ENCODE measurements around the gene PLCL2.

Gene PLCL2

GRCh38 chr3:16987141-16987540 is 102.4 kb downstream of the PLCL2 start:
- Histone ChIP-seq H3K9me3 (ENCODE audit: low read length) (no peaks in the 10 kb centered on the region), H3K9ac (ENCODE audit: low read length) (no peak overlapping the region), H3K36me3 (ENCODE audit: insufficient read depth, low read length) (no peaks in the 10 kb centered on the region), H3K27me3 (ENCODE audit: control insufficient read depth in 1 of 2, insufficient read depth in 2 of 2, low read length in 2 of 2) (no peaks in the 10 kb centered on the region), H3K27ac (ENCODE audit: low read depth, low read length) (no peak overlapping the region), H3K4me1 (ENCODE audit: insufficient read depth, low read length) (no peaks in the 10 kb centered on the region), H3K4me3 (ENCODE audit: low read depth in 1 of 2, low read length in 2 of 2) (no peak overlapping the region)

- Histone ChIP-seq H3K9me3 (ENCODE audit: low read length) (no peaks in the 10 kb centered on the region), H3K4me3 (ENCODE audit: low read depth in 1 of 2, low read length in 2 of 2) (no peak overlapping the region), H3K27ac (ENCODE audit: low read depth, low read length) (no peak overlapping the region), H3K4me1 (ENCODE audit: insufficient read depth, low read length) (no peaks in the 10 kb centered on the region), H3K9ac (ENCODE audit: low read length) (no peak overlapping the region), H3K36me3 (ENCODE audit: insufficient read depth, low read length) (no peaks in the 10 kb centered on the region), H3K27me3 (ENCODE audit: control insufficient read depth in 1 of 2, insufficient read depth in 2 of 2, low read length in 2 of 2) (no peaks in the 10 kb centered on the region)
Measured at GRCh38 chr3:16990163-16990562, 105.4 kb downstream of the PLCL2 start.

GRCh38 chr3:16992198-16992597 is 107.4 kb downstream of the PLCL2 start:
- no peak overlapping the region for H3K27ac ChIP-seq (ENCODE audit: low read depth, low read length)
- H3K9ac ChIP-seq (ENCODE audit: low read length), result no peak overlapping the region
- no peaks in the 10 kb centered on the region for H3K36me3 ChIP-seq (ENCODE audit: insufficient read depth, low read length)
- H3K4me3 ChIP-seq (ENCODE audit: low read depth in 1 of 2, low read length in 2 of 2), result no peak overlapping the region
- no peaks in the 10 kb centered on the region for H3K4me1 ChIP-seq (ENCODE audit: insufficient read depth, low read length)
- H3K9me3 ChIP-seq (ENCODE audit: low read length), result no peaks in the 10 kb centered on the region
- no peaks in the 10 kb centered on the region for H3K27me3 ChIP-seq (ENCODE audit: control insufficient read depth in 1 of 2, insufficient read depth in 2 of 2, low read length in 2 of 2)

GRCh38 chr3:16993227-16993626 is 108.5 kb downstream of the PLCL2 start:
- Histone ChIP-seq H3K4me3 (ENCODE audit: low read depth in 1 of 2, low read length in 2 of 2) (no peak overlapping the region), H3K27ac (ENCODE audit: low read depth, low read length) (no peak overlapping the region), H3K9ac (ENCODE audit: low read length) (no peak overlapping the region), H3K27me3 (ENCODE audit: control insufficient read depth in 1 of 2, insufficient read depth in 2 of 2, low read length in 2 of 2) (no peaks in the 10 kb centered on the region), H3K4me1 (ENCODE audit: insufficient read depth, low read length) (no peaks in the 10 kb centered on the region), H3K9me3 (ENCODE audit: low read length) (no peaks in the 10 kb centered on the region), H3K36me3 (ENCODE audit: insufficient read depth, low read length) (no peaks in the 10 kb centered on the region)

GRCh38 chr3:16994854-16995525 is 110.2 kb downstream of the PLCL2 start:
- no peaks in the 10 kb centered on the region for H3K36me3 ChIP-seq (ENCODE audit: insufficient read depth, low read length)
- H3K4me1 ChIP-seq (ENCODE audit: insufficient read depth, low read length), result no peaks in the 10 kb centered on the region
- no peak overlapping the region for H3K9ac ChIP-seq (ENCODE audit: low read length)
- H3K9me3 ChIP-seq (ENCODE audit: low read length), result no peaks in the 10 kb centered on the region
- no peak overlapping the region for H3K4me3 ChIP-seq (ENCODE audit: low read depth in 1 of 2, low read length in 2 of 2)
- H3K27me3 ChIP-seq (ENCODE audit: control insufficient read depth in 1 of 2, insufficient read depth in 2 of 2, low read length in 2 of 2), result no peaks in the 10 kb centered on the region
- no peak overlapping the region for H3K27ac ChIP-seq (ENCODE audit: low read depth, low read length)

- no peak overlapping the region for H3K27ac ChIP-seq (ENCODE audit: low read depth, low read length)
- no peaks in the 10 kb centered on the region for H3K27me3 ChIP-seq (ENCODE audit: control insufficient read depth in 1 of 2, insufficient read depth in 2 of 2, low read length in 2 of 2)
- no peak overlapping the region for H3K9ac ChIP-seq (ENCODE audit: low read length)
- no peak overlapping the region for H3K4me3 ChIP-seq (ENCODE audit: low read depth in 1 of 2, low read length in 2 of 2)
- H3K4me1 ChIP-seq (ENCODE audit: insufficient read depth, low read length), result no peaks in the 10 kb centered on the region
- no peaks in the 10 kb centered on the region for H3K9me3 ChIP-seq (ENCODE audit: low read length)
- H3K36me3 ChIP-seq (ENCODE audit: insufficient read depth, low read length), result no peaks in the 10 kb centered on the region
Measured at GRCh38 chr3:16995601-16996000, 110.8 kb downstream of the PLCL2 start.

GRCh38 chr3:16998236-16998923 is 113.6 kb downstream of the PLCL2 start:
- no peaks in the 10 kb centered on the region for H3K27me3 ChIP-seq (ENCODE audit: control insufficient read depth in 1 of 2, insufficient read depth in 2 of 2, low read length in 2 of 2)
- no peak overlapping the region for H3K27ac ChIP-seq (ENCODE audit: low read depth, low read length)
- H3K9me3 ChIP-seq (ENCODE audit: low read length), result no peaks in the 10 kb centered on the region
- no peak overlapping the region for H3K9ac ChIP-seq (ENCODE audit: low read length)
- no peak overlapping the region for H3K4me3 ChIP-seq (ENCODE audit: low read depth in 1 of 2, low read length in 2 of 2)
- H3K36me3 ChIP-seq (ENCODE audit: insufficient read depth, low read length), result no peaks in the 10 kb centered on the region
- no peaks in the 10 kb centered on the region for H3K4me1 ChIP-seq (ENCODE audit: insufficient read depth, low read length)

- Histone ChIP-seq H3K27me3 (ENCODE audit: control insufficient read depth in 1 of 2, insufficient read depth in 2 of 2, low read length in 2 of 2) (no peaks in the 10 kb centered on the region), H3K36me3 (ENCODE audit: insufficient read depth, low read length) (no peaks in the 10 kb centered on the region), H3K4me3 (ENCODE audit: low read depth in 1 of 2, low read length in 2 of 2) (no peak overlapping the region), H3K4me1 (ENCODE audit: insufficient read depth, low read length) (no peaks in the 10 kb centered on the region), H3K27ac (ENCODE audit: low read depth, low read length) (no peak overlapping the region), H3K9ac (ENCODE audit: low read length) (no peak overlapping the region), H3K9me3 (ENCODE audit: low read length) (no peaks in the 10 kb centered on the region)
Measured at GRCh38 chr3:16999161-16999560, 114.4 kb downstream of the PLCL2 start.

- Histone ChIP-seq H3K9ac (ENCODE audit: low read length) (no peak overlapping the region), H3K4me3 (ENCODE audit: low read depth in 1 of 2, low read length in 2 of 2) (no peak overlapping the region), H3K4me1 (ENCODE audit: insufficient read depth, low read length) (no peaks in the 10 kb centered on the region), H3K36me3 (ENCODE audit: insufficient read depth, low read length) (no peaks in the 10 kb centered on the region), H3K27ac (ENCODE audit: low read depth, low read length) (no peak overlapping the region), H3K9me3 (ENCODE audit: low read length) (no peaks in the 10 kb centered on the region), H3K27me3 (ENCODE audit: control insufficient read depth in 1 of 2, insufficient read depth in 2 of 2, low read length in 2 of 2) (no peaks in the 10 kb centered on the region)
Measured at GRCh38 chr3:16999871-17000270, 115.1 kb downstream of the PLCL2 start.

- H3K27me3 ChIP-seq (ENCODE audit: control insufficient read depth in 1 of 2, insufficient read depth in 2 of 2, low read length in 2 of 2), result no peaks in the 10 kb centered on the region
- H3K4me3 ChIP-seq (ENCODE audit: low read depth in 1 of 2, low read length in 2 of 2), result no peak overlapping the region
- no peaks in the 10 kb centered on the region for H3K36me3 ChIP-seq (ENCODE audit: insufficient read depth, low read length)
- no peaks in the 10 kb centered on the region for H3K4me1 ChIP-seq (ENCODE audit: insufficient read depth, low read length)
- no peak overlapping the region for H3K9ac ChIP-seq (ENCODE audit: low read length)
- H3K27ac ChIP-seq (ENCODE audit: low read depth, low read length), result no peak overlapping the region
- H3K9me3 ChIP-seq (ENCODE audit: low read length), result no peaks in the 10 kb centered on the region
Measured at GRCh38 chr3:17003457-17003856, 118.7 kb downstream of the PLCL2 start.

- Histone ChIP-seq H3K4me3 (ENCODE audit: low read depth in 1 of 2, low read length in 2 of 2) (no peak overlapping the region), H3K9ac (ENCODE audit: low read length) (no peak overlapping the region), H3K4me1 (ENCODE audit: insufficient read depth, low read length) (no peaks in the 10 kb centered on the region), H3K27ac (ENCODE audit: low read depth, low read length) (no peak overlapping the region), H3K27me3 (ENCODE audit: control insufficient read depth in 1 of 2, insufficient read depth in 2 of 2, low read length in 2 of 2) (no peaks in the 10 kb centered on the region), H3K9me3 (ENCODE audit: low read length) (no peaks in the 10 kb centered on the region), H3K36me3 (ENCODE audit: insufficient read depth, low read length) (no peaks in the 10 kb centered on the region)
Measured at GRCh38 chr3:17006132-17006852, 121.5 kb downstream of the PLCL2 start.

Data from muscle layer of colon (tissue), 2 donors.